Measurements from ENCODE around the gene USP49. TPM values are rescaled to one million over a fixed set of nuclear protein-coding genes. Genes with fewer than 3 reads are reported as not detected.

USP49 gene
- total RNA-seq, 2 donors from 2014 or later: 1.7 to 19.5 TPM

DNA sequence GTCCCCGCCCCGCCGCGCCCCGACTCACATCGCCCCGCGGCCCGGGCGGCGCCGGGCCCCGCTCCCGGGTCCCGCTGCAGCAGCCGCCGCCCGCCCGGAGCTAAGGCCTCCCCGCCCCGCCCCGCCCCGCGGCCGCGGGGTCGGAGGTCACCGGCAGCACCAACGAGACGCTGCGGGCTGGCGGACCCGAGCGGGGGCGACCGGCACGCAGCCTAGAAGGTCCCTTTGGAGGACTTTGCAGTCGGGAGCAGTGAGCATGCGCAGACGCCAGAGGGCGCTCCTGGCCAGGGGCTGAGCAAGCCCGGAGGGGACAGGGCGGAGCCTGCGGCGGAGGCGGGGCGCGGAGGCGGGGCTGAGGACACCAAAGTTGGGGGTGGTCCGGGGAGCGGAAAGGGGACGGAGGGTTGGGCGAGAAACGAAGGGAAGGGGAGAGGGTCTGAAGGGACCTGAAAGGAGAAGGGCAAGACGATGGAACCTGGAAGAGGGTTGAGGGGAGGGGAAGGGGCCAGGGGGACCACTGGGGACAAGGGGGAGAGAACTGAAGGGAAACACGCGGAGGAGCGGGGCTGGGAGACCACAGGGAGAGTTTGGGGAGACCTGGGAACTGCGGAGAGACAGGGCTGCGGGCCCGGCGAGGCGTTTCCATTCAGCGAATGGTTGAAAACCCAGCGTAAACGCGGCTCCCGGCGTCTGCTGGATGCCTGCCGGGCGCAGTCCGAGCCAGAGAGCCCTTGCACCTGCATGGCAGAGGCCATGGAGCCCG is 115.2 kb downstream of the USP49 start, which contains the start of gene FRS3:
Gene FRS3 (minus strand): TSS at position 113 of the 763 bp plus-strand sequence. CDS start 2,913 bp downstream, outside the sequence.
- intact Hi-C loops (cut with DNase I): loop anchor here (1.0 to 10.0 kb wide), 3 partner anchors 157 to 264 kb away; no protein-coding TSS in a partner anchor
- Histone ChIP-seq H3K27ac (peak within 1 kb of the TSS; percentile 82 to 89), H3K27me3 (replicated peaks; ENCODE audit: insufficient read depth) (no peaks in the 10 kb centered on the region), H3K4me3 (peak within 1 kb of the TSS; percentile 45 to 65), H3K4me1 (replicated peaks) (peaks cover 16% of the 10 kb centered on the region), H3K9me3 (no peaks in the 10 kb centered on the region), H3K36me3 (no peaks in the 10 kb centered on the region)
- WGBS: under 1% methylated on average over 45 of the region's 73 CpGs
- DNase-seq (ENCODE audit: low spot score): peak; percentile 97
- TF ChIP-seq, protein P1, sequence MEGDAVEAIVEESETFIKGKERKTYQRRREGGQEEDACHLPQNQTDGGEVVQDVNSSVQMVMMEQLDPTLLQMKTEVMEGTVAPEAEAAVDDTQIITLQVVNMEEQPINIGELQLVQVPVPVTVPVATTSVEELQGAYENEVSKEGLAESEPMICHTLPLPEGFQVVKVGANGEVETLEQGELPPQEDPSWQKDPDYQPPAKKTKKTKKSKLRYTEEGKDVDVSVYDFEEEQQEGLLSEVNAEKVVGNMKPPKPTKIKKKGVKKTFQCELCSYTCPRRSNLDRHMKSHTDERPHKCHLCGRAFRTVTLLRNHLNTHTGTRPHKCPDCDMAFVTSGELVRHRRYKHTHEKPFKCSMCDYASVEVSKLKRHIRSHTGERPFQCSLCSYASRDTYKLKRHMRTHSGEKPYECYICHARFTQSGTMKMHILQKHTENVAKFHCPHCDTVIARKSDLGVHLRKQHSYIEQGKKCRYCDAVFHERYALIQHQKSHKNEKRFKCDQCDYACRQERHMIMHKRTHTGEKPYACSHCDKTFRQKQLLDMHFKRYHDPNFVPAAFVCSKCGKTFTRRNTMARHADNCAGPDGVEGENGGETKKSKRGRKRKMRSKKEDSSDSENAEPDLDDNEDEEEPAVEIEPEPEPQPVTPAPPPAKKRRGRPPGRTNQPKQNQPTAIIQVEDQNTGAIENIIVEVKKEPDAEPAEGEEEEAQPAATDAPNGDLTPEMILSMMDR (IDR thresholded peaks at IDR 0.05): peak; percentile 91 to 99 (median 96)
- TF ChIP-seq POLR2A (IDR thresholded peaks at IDR 0.05): peak; percentile 57
- peak; percentile 86 for TF ChIP-seq POLR2AphosphoS5 (IDR thresholded peaks at IDR 0.05)

DNA sequence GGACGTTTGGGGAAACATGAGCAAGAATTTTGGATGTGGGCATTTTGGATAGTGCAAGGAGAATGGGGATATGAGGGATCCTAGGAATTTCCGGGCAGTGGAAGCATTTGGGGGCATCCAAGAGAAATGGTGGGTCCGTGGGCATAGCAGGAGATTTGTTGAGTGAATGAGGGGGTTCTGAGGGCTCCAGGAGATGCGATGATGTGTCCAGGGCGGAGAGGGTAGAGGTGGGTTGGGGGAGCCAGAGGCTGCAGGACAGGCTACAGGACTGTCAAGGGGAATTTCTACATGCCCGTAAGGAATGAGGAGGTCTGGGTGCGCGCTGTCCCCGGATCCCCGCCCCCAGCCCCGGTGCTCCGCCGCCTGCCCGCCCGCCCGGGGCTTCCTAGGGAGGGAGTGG is 115.8 kb downstream of the USP49 start:
- no peaks in the 10 kb centered on the region for H3K27me3 ChIP-seq (replicated peaks; ENCODE audit: insufficient read depth)
- H3K4me3 ChIP-seq: peak overlapping the region; percentile 45 to 65
- H3K4me1 ChIP-seq (replicated peaks): peaks cover 10% of the 10 kb centered on the region
- 5% methylated on average over 8 of the region's 16 CpGs for WGBS
- DNase-seq (ENCODE audit: low spot score): no peak
- peak overlapping the region; percentile 22 to 89 for H3K27ac ChIP-seq
- no peaks in the 10 kb centered on the region for H3K36me3 ChIP-seq
- intact Hi-C loops (cut with DNase I): no loop called here
- no peak for TF ChIP-seq POLR2AphosphoS5 (IDR thresholded peaks at IDR 0.05)
- no peak for TF ChIP-seq POLR2A (IDR thresholded peaks at IDR 0.05)
- TF ChIP-seq, protein P1 (IDR thresholded peaks at IDR 0.05): no peak
- no peaks in the 10 kb centered on the region for H3K9me3 ChIP-seq

GRCh38 chr6:41778895-41779294 is 116.3 kb downstream of the USP49 start:
- WGBS: 34% methylated on average over 6 of the region's 6 CpGs
- Histone ChIP-seq H3K4me3 (peak overlapping the region; percentile 45 to 65), H3K4me1 (replicated peaks) (peaks cover 8% of the 10 kb centered on the region), H3K9me3 (no peaks in the 10 kb centered on the region), H3K27ac (peak overlapping the region in 1 of 2 donors; percentile 22), H3K27me3 (replicated peaks; ENCODE audit: insufficient read depth) (no peaks in the 10 kb centered on the region), H3K36me3 (no peaks in the 10 kb centered on the region)
- intact Hi-C loops (cut with DNase I): no loop called here
- TF ChIP-seq POLR2A (IDR thresholded peaks at IDR 0.05) (no peak), POLR2AphosphoS5 (IDR thresholded peaks at IDR 0.05) (no peak)
- TF ChIP-seq, protein P1 (IDR thresholded peaks at IDR 0.05): no peak
- no peak for DNase-seq (ENCODE audit: low spot score)

GRCh38 chr6:41777551-41778285 is 117.5 kb downstream of the USP49 start:
- H3K4me1 ChIP-seq (replicated peaks): peaks cover 8% of the 10 kb centered on the region
- 89% methylated on average over 5 of the region's 5 CpGs for WGBS
- intact Hi-C loops (cut with DNase I): no loop called here

More at GRCh38 chr6:41777551-41778285, 117.5 kb downstream of the USP49 start:
- H3K36me3 ChIP-seq: no peaks in the 10 kb centered on the region
- DNase-seq (ENCODE audit: low spot score): no peak
- H3K27me3 ChIP-seq (replicated peaks; ENCODE audit: insufficient read depth): no peaks in the 10 kb centered on the region
- TF ChIP-seq POLR2AphosphoS5 (IDR thresholded peaks at IDR 0.05) (no peak), POLR2A (IDR thresholded peaks at IDR 0.05) (no peak)
- TF ChIP-seq, protein P1 (IDR thresholded peaks at IDR 0.05): no peak
- no peak overlapping the region for H3K4me3 ChIP-seq
- no peaks in the 10 kb centered on the region for H3K9me3 ChIP-seq
- no peak overlapping the region for H3K27ac ChIP-seq
